Measurements from ENCODE around the gene GPC3.

The GPC3 gene

DNA sequence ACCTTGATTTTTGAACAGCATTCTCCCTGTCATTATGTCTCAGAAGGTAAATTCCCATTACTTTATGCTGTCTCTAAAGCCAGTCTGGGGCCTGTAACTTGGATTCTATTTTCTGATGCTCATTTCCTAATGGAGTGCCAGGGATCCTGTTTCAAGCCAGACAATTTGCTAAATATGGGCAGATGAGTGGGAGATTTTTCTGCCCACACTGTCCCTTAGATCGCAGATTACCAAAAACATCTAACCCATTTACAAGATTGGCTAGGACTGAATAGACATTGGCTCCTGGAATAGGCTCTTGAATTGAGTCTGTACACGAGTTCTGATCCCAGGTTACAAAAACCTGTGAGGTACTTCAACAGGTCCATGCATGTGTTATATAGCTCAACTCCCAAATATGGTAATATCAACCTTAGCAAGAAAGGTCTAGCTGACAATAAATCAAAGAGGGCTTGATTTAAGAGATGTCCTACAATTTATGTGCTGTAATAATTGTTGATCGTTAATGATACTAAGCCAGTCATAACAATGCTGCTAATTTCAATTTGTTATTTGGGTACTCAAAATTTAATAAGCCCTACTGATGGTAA is 5.7 kb downstream of the GPC3 start:
- in situ Hi-C loops (cut with MboI; ENCODE audit: low pct_unique_long_range_greater_than_20kb, low sequenced_read_pairs) = no loop called here
- no peak for DNase-seq

DNA sequence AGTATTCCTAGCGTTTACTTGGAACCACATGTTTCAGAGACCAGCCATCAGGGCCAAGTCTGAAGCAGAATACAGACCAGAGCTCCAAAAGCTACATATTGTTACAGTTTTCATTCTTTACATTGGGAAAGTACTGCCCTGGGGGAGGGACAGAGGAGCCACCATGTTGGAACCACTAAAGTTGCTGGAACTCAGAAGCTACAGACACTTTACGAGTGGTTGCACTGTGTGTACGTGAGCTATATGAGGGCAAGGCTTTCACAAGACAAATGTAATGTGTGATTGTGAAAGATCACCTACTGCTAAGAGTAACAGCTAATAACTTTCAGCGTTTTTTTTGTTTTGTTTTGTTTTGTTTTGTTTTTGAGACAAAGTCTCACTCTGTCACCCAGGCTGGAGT is 11.7 kb downstream of the GPC3 start:
- DNase-seq = no peak
- in situ Hi-C loops (cut with MboI; ENCODE audit: low pct_unique_long_range_greater_than_20kb, low sequenced_read_pairs) = no loop called here

DNA sequence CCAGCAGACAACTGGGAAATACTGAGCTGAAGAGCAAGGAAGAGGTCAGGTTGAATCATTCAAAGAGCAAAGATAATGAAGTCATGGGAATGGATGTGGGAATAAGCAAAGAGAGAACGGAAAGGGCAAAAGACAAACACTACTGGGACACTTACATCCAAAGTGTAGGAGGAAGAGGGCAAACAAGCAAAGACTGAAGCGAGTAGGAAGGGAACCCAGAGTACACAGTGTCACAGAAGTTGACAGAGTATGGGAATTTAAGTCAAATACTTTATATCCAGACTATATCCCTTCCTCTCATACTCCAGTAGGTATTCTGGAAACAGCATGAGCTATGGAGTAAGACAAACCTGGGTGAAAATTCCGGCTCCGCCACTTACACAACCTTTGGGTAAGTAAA is 12.5 kb downstream of the GPC3 start:
- in situ Hi-C loops (cut with MboI; ENCODE audit: low pct_unique_long_range_greater_than_20kb, low sequenced_read_pairs) = no loop called here
- no peak for DNase-seq

DNA sequence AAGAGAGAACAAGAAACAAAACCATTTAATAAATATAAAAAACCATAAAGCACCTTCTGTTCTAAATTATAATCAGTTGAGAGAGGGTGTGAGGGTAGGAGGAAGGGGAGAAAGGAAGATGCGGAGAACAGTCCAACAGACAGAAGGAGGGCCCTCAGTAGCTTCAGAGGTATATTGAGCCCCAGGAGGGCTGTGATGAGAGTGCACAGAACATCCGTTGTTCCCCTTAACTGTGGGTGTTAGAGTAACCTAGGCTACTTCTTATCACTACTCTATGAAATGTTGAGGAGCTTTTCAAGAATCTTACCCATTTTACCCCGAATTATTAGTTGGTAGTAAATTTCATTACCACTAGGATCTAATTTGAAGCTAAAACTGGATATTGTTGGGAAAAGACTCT is 13.8 kb downstream of the GPC3 start:
- in situ Hi-C loops (cut with MboI; ENCODE audit: low pct_unique_long_range_greater_than_20kb, low sequenced_read_pairs) = no loop called here
- no peak for DNase-seq

DNA sequence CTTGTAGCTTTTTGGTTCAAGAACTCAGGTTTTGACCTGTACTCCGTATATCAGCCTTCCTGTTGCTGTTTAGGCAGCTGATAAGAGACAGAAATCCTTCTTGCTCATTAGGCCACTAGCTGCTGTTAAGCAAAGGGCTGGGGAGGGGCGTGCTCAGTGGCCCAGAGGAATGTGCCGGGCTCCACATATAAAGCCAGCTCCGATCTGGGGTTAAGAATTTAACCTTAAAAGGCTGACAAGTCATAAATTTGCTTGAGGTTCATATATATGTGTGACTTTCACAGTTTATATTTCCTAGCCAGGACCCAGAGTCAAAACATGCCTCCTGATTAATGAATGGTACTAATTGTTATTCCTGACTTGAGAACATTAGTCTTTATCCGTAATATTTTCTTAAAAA is 15.3 kb downstream of the GPC3 start:
- in situ Hi-C loops (cut with MboI; ENCODE audit: low pct_unique_long_range_greater_than_20kb, low sequenced_read_pairs) = no loop called here

DNA sequence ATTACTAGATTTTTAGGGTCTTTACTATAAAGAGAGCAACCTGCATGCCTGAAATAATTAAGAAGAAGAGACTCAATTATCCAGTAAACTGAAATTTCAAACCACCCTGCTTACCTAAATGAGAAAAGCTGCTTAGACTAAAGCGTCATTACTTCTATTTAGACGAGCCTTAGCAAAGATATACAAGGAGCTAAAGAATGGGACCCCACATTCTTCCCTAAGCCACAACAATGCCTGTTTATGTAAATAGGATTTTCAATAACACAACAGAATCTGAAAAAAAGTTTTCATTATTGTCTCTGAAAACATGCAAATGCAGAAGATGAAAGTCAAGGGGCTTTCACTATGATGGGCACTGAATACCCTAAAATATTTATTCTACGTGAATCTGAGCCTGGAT is 16.2 kb downstream of the GPC3 start:
- in situ Hi-C loops (cut with MboI; ENCODE audit: low pct_unique_long_range_greater_than_20kb, low sequenced_read_pairs) = no loop called here

More for the DNA sequence above, 15.3 kb downstream of the GPC3 start:
- no peak for DNase-seq

DNA sequence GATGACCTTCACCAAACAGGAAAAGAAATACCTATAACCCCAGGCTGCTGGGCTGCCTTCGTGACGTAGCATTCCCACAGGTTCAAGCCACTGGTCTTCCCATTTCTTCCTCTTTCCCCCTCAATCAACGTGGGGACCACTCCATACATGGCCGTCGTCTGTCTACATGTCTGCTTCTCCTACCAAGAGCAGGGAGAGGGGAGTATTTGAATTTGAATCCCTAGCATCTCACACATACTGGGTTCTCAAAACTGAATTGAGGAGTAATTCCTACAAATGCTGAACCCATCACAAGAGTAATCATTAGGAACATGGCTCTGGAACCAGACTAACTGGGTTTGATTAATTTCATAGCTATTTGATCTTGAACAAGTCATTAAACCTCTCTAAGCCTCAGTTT is 17.3 kb downstream of the GPC3 start:
- in situ Hi-C loops (cut with MboI; ENCODE audit: low pct_unique_long_range_greater_than_20kb, low sequenced_read_pairs) = no loop called here

More for the DNA sequence above, 16.2 kb downstream of the GPC3 start:
- DNase-seq = no peak

DNA sequence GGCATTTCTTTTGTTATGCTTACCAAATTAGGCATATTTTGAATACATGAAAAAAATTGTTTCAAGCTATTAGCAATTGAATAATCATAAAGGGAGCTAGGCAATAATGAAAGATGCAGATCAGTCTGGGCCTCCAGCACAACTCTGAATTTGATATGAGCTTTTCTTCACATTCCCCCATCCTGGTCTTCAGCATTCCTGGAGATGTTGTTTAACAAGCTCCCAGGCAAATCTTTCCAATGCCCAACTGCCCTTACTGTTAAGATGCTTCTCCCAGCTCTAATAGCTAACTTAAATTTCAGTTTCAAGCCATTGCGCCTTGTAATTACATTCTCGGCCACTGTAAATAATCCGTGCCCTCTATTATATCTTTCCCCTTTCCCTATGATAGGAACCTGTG is 19.2 kb downstream of the GPC3 start:
- no peak for DNase-seq
- in situ Hi-C loops (cut with MboI; ENCODE audit: low pct_unique_long_range_greater_than_20kb, low sequenced_read_pairs) = no loop called here

More for the DNA sequence above, 17.3 kb downstream of the GPC3 start:
- no peak for DNase-seq

DNA sequence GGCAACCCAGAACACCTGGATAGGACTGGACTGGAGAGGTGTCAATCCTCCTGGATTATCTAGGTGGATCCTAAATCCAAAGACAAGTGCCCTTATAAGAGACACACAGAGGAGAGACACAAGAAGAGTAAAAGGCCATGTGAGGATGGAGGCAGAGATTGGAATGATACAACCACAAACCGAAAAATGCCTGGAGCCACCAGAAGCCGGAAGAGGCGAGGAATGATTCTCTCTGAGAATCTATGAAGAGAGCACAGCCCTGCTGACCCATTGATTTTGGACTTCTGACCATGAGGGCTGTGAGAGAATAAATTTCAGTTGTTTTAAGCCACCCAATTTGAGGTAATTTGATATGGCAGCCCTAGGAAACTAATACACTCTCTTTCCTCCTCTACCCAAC is 20.1 kb downstream of the GPC3 start:
- in situ Hi-C loops (cut with MboI; ENCODE audit: low pct_unique_long_range_greater_than_20kb, low sequenced_read_pairs) = no loop called here
- no peak for DNase-seq

DNA sequence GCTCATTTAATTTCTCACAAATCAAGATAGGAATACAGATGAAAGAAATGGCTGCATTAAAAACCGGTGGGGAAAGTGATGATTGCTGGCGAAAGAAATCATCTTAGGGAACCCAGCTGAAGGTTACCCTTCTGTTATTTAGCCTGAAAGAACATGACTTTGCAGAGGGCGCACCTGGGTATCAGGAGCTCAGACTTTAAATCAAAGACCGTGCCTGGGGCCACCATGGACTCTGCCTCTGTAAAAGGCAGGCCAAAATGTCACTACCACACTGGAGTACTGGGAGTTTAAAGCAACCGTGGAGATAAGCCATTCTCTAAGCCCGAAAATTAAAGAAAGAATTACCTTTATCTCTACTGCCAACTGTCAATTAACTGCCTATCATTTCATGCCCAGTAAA is 24.3 kb downstream of the GPC3 start:
- no peak for DNase-seq
- in situ Hi-C loops (cut with MboI; ENCODE audit: low pct_unique_long_range_greater_than_20kb, low sequenced_read_pairs) = no loop called here

DNA sequence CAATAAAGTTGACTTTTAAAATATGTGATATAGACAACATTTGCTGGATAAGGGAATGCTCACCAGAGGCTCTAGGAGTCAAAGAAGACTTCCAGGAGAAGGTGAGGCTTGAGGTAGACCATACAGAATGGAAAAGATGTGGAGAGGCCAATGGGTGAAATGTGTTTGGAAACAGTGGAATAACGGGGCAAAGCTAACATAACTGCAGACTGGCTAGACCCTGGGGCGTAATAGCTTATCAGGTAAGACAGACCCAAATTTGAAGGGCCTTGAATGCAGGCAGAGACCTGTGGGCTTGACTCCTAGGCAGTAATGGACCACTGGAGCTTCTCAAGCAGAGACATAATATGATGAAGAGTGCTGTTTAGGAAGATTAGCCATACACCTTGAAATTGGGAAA is 25.4 kb downstream of the GPC3 start:
- no peak for DNase-seq
- in situ Hi-C loops (cut with MboI; ENCODE audit: low pct_unique_long_range_greater_than_20kb, low sequenced_read_pairs) = no loop called here

DNA sequence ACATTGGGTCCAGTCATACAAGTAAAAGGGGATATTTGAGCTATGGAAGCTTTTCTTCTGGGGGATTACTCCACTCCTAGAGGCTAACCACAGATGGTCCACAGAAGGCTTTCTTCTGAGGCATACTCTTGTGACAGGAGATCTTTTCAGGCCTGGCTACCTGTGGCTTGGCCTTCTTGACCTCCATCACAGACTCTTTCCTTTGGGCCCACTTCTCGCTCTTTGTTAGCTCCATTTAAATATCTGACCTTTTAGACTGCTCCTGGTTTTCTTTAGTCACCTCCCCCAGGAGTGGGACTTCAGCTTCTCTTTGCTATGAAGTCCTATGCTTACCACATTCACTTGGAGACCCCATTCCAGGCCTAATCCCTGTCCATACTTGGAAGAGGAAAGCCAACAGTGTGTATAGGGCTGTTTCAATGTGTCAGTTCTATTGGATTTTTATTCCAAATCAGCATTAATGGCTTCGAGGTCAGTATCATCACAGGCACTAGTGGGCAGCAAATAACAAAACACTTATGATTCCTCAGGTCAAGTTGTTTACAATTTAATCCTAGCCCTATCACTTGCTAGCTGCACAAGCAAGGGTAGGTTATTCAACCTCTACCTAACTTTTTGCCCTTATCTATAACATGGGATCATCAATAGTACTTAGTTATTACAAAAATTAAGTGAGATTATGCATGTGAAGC is 26.3 kb downstream of the GPC3 start:
- in situ Hi-C loops (cut with MboI; ENCODE audit: low pct_unique_long_range_greater_than_20kb, low sequenced_read_pairs) = no loop called here
- DNase-seq = no peak

DNA sequence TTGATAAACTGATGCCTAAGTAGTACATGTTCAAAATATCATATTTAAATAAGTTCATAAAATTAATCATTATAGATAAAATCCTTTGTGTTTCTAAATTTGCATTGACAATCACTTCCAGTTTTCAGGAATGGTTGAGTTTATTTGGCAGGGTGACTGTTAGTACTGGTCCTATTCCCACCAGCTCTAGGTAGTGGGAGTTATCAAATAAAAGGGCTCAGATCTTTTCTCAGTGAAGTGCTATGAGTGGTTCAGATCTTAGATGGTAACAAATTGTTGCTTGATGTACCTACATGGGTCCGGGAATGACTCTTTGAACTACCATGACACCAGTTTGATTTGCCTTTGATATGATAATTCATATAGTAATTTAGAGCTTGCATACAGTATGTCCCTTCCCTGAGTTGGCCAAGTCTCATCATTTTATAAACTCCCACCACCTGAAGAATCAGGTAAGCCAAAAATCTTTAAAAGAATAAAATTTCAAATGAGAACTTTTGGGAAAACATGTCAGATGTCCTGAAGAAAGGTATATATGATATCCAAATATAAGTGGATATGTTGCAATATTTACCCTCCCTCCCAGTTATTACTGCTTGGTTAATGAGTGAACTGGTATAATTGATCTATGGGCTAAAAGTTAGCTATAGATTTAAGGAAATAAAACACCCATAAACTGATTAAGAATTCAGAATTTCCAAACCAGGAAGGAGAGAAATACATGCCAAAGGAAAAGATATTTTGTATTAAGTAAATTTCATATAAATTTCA is 28.6 kb downstream of the GPC3 start:
- DNase-seq = no peak
- in situ Hi-C loops (cut with MboI; ENCODE audit: low pct_unique_long_range_greater_than_20kb, low sequenced_read_pairs) = no loop called here

DNA sequence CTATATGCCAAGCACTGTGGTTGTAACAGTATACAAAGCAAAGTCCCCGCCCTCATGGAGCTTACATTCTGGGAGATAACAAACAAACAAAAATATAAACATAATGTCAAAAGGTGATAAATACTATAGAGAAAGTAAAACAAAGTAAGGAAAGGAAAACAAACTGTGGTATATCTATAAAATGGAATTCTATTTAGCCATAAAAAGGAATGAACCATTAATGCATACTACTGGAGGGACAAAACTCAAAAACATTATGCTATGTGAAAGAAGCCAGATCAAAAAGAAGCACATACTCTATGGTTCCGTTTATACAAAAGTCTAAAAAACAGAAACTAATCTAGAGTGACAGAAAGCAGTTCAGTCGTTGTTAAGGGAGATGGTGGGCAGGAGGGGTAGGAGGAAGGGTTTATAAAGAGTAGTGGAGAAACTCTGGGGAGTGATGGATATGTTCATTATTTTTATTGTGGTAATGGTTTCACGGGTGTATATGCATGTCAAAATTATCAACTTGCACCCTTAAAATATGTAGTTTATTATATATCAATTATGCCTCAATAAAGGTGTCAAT is 31.5 kb downstream of the GPC3 start:
- in situ Hi-C loops (cut with MboI; ENCODE audit: low pct_unique_long_range_greater_than_20kb, low sequenced_read_pairs) = no loop called here
- DNase-seq = no peak

DNA sequence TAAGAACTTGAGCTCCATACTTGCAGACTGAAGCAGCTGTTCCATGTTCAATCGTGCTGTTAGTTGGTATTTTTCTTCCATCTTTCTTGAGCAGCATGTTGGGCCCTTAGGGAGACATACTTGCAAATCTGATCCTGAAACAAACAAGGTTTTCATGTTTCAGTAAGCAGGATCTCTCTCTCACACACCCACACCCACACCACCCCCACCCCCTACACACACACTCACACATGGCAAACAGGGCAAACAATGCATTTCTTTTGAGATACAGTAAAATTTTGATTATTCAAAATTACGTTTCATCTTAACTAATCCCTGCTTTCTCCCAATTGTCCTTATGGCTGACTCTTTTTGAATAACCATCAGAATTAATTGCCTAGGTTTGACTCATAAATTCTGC is 32.3 kb downstream of the GPC3 start:
- in situ Hi-C loops (cut with MboI; ENCODE audit: low pct_unique_long_range_greater_than_20kb, low sequenced_read_pairs) = no loop called here
- DNase-seq = no peak

DNA sequence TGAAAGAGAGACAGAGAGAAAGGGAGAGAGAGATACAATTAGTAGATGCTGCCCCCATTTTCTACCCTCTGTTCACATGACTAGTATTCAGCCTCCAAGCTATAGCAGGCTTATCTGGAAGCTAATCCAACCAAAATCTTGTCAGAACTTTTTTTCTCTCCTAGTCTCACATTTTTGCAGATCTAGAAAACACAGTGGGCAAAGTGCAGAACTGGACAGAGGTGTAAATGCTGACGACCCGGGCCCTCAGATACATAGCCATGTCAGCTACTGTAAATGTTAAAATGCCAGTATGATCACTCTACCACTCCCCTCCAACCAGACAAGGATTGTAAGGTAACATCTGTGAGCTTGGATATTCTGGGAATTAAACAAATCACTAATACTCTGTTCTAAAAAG is 34.3 kb downstream of the GPC3 start:
- no peak for DNase-seq
- in situ Hi-C loops (cut with MboI; ENCODE audit: low pct_unique_long_range_greater_than_20kb, low sequenced_read_pairs) = no loop called here

DNA sequence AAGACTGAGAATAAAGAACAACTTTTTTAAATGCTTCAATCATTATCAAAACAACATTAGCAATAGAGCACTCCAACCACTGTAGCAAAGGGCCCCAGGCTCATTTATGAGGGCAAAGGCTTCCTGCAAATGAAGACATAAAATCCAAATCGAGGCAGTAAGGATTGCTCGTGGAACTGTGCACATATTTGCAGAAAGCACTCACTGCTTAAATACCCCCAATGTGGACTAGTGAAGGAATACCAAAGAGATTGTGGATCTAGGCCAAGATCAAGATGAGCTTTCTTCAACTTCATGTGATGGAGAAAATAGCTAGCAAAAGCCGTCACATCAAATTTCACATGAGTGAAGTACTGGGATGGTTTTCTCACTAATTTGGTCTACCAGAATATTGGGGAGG is 35.2 kb downstream of the GPC3 start:
- DNase-seq = no peak
- in situ Hi-C loops (cut with MboI; ENCODE audit: low pct_unique_long_range_greater_than_20kb, low sequenced_read_pairs) = no loop called here

DNA sequence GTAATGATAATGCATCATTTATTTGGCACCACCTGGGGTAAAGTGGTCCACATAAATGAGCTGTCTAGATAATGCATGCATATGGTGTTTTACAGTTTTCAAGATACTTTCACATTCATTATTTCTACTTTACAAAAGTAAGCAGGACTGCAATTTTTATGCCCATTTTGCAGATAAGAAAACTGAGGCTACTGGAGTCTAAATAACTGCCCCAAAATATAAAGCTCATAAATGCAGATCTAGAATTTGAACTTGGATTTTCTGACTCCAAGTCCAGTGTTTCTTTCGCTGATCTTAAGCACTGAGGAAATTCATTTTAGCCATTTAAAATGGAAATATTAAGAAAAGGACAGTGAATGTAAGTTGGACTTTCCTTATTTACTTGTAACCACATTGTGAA is 36.5 kb downstream of the GPC3 start:
- in situ Hi-C loops (cut with MboI; ENCODE audit: low pct_unique_long_range_greater_than_20kb, low sequenced_read_pairs) = no loop called here
- no peak for DNase-seq

DNA sequence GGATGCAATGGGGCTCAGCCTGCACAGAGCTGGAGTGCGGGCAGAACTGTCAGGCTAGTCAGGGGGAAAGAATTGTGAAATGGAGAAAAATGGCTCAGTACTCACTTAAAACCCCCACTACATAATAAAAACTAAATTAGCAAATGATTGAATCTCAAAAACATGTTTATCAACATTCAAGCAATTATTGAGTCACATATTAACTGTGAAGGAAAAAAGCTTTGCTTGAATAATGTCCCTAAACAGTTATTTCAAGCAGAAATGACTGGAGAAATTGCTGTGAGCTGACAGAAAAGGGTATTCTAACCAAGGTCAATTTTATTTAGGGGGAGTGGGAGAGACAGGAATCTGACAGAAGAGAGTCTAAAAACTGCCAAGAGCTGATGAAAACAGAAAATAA is 37.4 kb downstream of the GPC3 start:
- DNase-seq = no peak
- in situ Hi-C loops (cut with MboI; ENCODE audit: low pct_unique_long_range_greater_than_20kb, low sequenced_read_pairs) = no loop called here

DNA sequence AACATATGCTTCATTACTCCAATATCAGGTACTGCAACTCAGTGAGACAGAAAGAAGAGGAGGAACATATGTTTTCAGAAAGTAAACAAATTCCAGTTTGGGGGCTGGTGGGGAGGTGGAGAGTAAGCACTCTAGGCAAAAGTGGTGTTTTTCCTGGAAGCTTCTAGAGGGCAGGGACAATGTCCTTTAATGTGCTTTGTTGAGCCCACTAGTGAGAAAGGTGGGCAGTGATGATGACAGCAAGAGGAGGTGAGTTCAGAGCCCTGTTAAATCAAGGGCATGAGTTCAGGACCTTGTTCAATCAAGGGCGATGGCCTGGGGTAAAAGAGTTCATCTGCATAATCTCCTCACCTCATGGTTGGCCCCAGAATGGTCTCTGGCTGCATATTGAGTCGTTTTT is 38.4 kb downstream of the GPC3 start:
- DNase-seq = no peak
- in situ Hi-C loops (cut with MboI; ENCODE audit: low pct_unique_long_range_greater_than_20kb, low sequenced_read_pairs) = no loop called here

Measured in KBM-7 (cell line).